Vagina (tissue), 2 donors: ENCODE results near the gene CCDC73. TPM values are rescaled to one million over a fixed set of nuclear protein-coding genes. Genes with fewer than 3 reads are reported as not detected.
"Not testable (repeated sequence)": the region's sequence is repeated elsewhere in the genome, so short reads cannot be mapped to it uniquely, and the experiment has no call there.

Experiments used
- DNase-seq, 2 donors: peaks; one replicate each; pipeline ENCODE4 v3.0.0-alpha.2; 2017; ENCODE audit errors: extremely low spot score in 2 of 2
- H3K27ac ChIP-seq: fragments of 200-600 bp; sonication (generic); one replicate; pipeline ENCODE4 v1.5.1; 2019
- H3K27me3 ChIP-seq: fragments of 200-600 bp; sonication (generic); one replicate; pipeline ENCODE4 v1.5.1; 2019
- H3K36me3 ChIP-seq, 2 donors: fragments of 200-600 bp; sonication (generic); one replicate each; pipeline ENCODE4 v1.5.1; 2017 to 2019
- H3K4me1 ChIP-seq: fragments of 200-600 bp; sonication (generic); one replicate; pipeline ENCODE4 v1.5.1; 2019
- H3K4me3 ChIP-seq, 2 donors: fragments of 200-600 bp; sonication (generic); 1 replicate in 1 of 2; 2 replicates in 1 of 2; pipeline ENCODE4 v1.5.1; 2016 to 2019
- H3K9me3 ChIP-seq: fragments of 200-600 bp; sonication (generic); one replicate; pipeline ENCODE4 v1.5.1; 2019
- POLR2A ChIP-seq, 2 donors: fragments of 450-650 bp; IDR thresholded peaks; one replicate each; pipeline ENCODE4 v1.6.1; 2017; ENCODE audit warnings: antibody characterized with exemption in 2 of 2, mild to moderate bottlenecking in 2 of 2, moderate library complexity in 2 of 2
- POLR2AphosphoS5 ChIP-seq, 2 donors: sonication (generic); formaldehyde crosslinking; IDR thresholded peaks; one replicate each; pipeline ENCODE4 v1.9.0; 2017; ENCODE audit warnings: antibody characterized with exemption in 2 of 2, mild to moderate bottlenecking in 2 of 2, low read depth in 1 of 2; ENCODE audit not compliant: insufficient read depth in 1 of 2
- intact Hi-C: fragments of 100-400 bp; cut with DNase I; formaldehyde crosslinking; loops from one replicate; pipeline ENCODE4 v1.15.1; 2023
- total RNA-seq: library from RNA; depleted of rRNA; stranded (reverse); fragments of >200 nt; gene quantifications from one replicate; pipeline ENCODE4 v1.2.3, GENCODE V29; 2016
- TF ChIP-seq, protein P1 (sequence below), 3 experiments: fragments of 450-650 bp in 2 of 3; fragments of 200-600 bp in 1 of 3; sonication (generic) in 1 of 3; IDR thresholded peaks; one replicate each; pipeline ENCODE4 v1.5.1; 2017 to 2019; ENCODE audit warnings: antibody characterized with exemption in 3 of 3, mild to moderate bottlenecking in 2 of 3, moderate library complexity in 2 of 3

CCDC73 gene
- total RNA-seq, 1 donor from 2014 or later, result not detected

- Histone ChIP-seq H3K27ac (no peak overlapping the region), H3K9me3 (no peaks in the 10 kb centered on the region), H3K4me3 (no peak overlapping the region), H3K27me3 (no peaks in the 10 kb centered on the region), H3K4me1 (no peaks in the 10 kb centered on the region), H3K36me3 (no peaks in the 10 kb centered on the region)
- intact Hi-C loops, result no loop called here
- TF ChIP-seq, protein P1, sequence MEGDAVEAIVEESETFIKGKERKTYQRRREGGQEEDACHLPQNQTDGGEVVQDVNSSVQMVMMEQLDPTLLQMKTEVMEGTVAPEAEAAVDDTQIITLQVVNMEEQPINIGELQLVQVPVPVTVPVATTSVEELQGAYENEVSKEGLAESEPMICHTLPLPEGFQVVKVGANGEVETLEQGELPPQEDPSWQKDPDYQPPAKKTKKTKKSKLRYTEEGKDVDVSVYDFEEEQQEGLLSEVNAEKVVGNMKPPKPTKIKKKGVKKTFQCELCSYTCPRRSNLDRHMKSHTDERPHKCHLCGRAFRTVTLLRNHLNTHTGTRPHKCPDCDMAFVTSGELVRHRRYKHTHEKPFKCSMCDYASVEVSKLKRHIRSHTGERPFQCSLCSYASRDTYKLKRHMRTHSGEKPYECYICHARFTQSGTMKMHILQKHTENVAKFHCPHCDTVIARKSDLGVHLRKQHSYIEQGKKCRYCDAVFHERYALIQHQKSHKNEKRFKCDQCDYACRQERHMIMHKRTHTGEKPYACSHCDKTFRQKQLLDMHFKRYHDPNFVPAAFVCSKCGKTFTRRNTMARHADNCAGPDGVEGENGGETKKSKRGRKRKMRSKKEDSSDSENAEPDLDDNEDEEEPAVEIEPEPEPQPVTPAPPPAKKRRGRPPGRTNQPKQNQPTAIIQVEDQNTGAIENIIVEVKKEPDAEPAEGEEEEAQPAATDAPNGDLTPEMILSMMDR (IDR thresholded peaks at IDR 0.05), result no peak
- no peak for TF ChIP-seq POLR2A (IDR thresholded peaks at IDR 0.05)
- TF ChIP-seq POLR2AphosphoS5 (IDR thresholded peaks at IDR 0.05; ENCODE audit: insufficient read depth in 1 of 2, low read depth in 1 of 2), result no peak
- DNase-seq, result no peak
Observed at GRCh38 chr11:32616903-32617302, 177.6 kb downstream of the CCDC73 start.

GRCh38 chr11:32615422-32615821, 179.0 kb downstream of the CCDC73 start:
- Histone ChIP-seq H3K4me3 (no peak overlapping the region), H3K27me3 (no peaks in the 10 kb centered on the region), H3K27ac (no peak overlapping the region), H3K36me3 (no peaks in the 10 kb centered on the region), H3K9me3 (no peaks in the 10 kb centered on the region), H3K4me1 (no peaks in the 10 kb centered on the region)
- TF ChIP-seq, protein P1 (IDR thresholded peaks at IDR 0.05), result peak in 1 of 3 experiments; percentile 18
- TF ChIP-seq POLR2AphosphoS5 (IDR thresholded peaks at IDR 0.05; ENCODE audit: insufficient read depth in 1 of 2, low read depth in 1 of 2) (no peak), POLR2A (IDR thresholded peaks at IDR 0.05) (no peak)
- intact Hi-C loops, result no loop called here
- no peak for DNase-seq

DNA sequence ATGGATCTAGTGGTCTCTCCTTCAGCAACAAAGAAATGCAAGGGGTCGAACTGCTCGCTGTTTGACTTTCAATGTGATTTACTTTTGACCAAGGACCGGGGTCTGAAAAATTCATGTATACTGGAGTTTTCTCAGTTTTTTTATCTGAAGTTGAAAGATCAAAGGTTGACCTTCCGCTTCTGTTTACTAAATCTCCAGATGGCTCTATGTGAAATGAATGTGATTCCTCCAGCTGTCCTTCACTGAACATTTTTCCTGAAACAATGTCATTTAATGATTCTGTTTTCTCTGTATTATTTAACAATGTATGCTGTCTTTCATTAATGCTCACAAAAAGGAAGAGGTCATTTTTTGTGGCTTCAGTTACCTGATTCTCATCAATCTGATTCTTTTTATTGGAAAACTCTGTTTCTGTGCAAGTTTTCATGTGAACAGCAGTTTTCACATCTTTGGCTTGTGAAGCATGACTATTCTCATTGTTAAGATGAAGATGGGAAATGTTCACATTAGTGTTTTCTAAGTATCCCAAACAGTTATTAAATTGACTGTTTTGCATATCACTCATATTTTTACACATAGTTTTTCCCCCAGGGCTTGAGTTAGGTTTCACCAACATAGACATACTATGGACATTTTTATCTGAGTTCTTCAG, 180.8 kb downstream of the CCDC73 start:
- Histone ChIP-seq H3K4me3 (no peak overlapping the region), H3K27ac (no peak overlapping the region), H3K36me3 (no peaks in the 10 kb centered on the region), H3K4me1 (no peaks in the 10 kb centered on the region), H3K27me3 (no peaks in the 10 kb centered on the region), H3K9me3 (no peaks in the 10 kb centered on the region)
- TF ChIP-seq, protein P1 (IDR thresholded peaks at IDR 0.05), result no peak
- TF ChIP-seq POLR2AphosphoS5 (IDR thresholded peaks at IDR 0.05; ENCODE audit: insufficient read depth in 1 of 2, low read depth in 1 of 2) (no peak), POLR2A (IDR thresholded peaks at IDR 0.05) (no peak)
- DNase-seq, result no peak
- intact Hi-C loops, result no loop called here

DNA sequence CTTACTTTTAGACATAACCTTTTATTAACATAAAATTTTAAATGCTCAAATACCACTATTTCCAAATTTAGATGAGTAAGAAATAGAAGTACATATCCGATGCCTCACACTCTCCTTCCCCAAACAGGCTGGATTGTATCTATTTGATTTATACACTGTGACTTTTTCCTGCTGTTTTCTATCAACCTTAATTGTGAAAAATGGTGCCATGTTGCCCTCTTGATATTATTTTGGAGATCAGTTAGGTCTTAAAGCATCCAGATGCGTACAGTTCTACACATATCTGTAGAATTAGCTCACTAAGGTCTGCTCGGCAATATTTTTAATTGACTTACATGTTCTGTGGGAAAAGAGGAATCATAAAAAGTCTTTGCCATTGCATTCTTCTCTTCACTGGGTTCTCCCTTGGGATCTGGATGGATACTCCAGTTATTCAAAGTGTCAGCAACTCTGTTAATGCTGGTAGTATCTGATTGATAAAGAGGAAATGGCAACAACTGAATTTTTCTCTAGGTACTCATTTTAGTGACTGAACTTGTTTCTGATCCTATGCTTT, 183.6 kb downstream of the CCDC73 start:
- H3K27ac ChIP-seq, result no peak overlapping the region
- intact Hi-C loops, result no loop called here
- H3K4me1 ChIP-seq, result no peaks in the 10 kb centered on the region
- DNase-seq, result no peak
- no peak overlapping the region for H3K4me3 ChIP-seq
- TF ChIP-seq, protein P1 (IDR thresholded peaks at IDR 0.05), result no peak
- TF ChIP-seq POLR2AphosphoS5 (IDR thresholded peaks at IDR 0.05; ENCODE audit: insufficient read depth in 1 of 2, low read depth in 1 of 2) (no peak), POLR2A (IDR thresholded peaks at IDR 0.05) (no peak)
- no peaks in the 10 kb centered on the region for H3K27me3 ChIP-seq
- H3K36me3 ChIP-seq, result no peaks in the 10 kb centered on the region
- no peaks in the 10 kb centered on the region for H3K9me3 ChIP-seq

GRCh38 chr11:32608826-32609225, 185.6 kb downstream of the CCDC73 start:
- H3K4me1 ChIP-seq, H3K27me3 ChIP-seq, H3K27ac ChIP-seq, DNase-seq, intact Hi-C loops, H3K9me3 ChIP-seq, H3K4me3 ChIP-seq: not testable (repeated sequence)
- peaks cover 0 to 17% of the 10 kb centered on the region in 2 donors for H3K36me3 ChIP-seq
